Pancreas (tissue), 10 donors: ENCODE data around the gene TMEM131. TPM values are rescaled to one million over a fixed set of nuclear protein-coding genes. Genes with fewer than 3 reads are reported as not detected.
"Not testable (repeated sequence)": the region's sequence is repeated elsewhere in the genome, so short reads cannot be mapped to it uniquely, and the experiment has no call there.

Experiments
- ATAC-seq, 4 donors: fragments of 200-7000 bp; cut with Tn5 transposase; one replicate each; pipeline versions ENCODE4 v1.8.0 to v1.9.1; 2020; ENCODE audit warnings: mild to moderate bottlenecking in 4 of 4, moderate library complexity in 4 of 4
- DNase-seq, 6 donors: peaks; one replicate each; pipeline ENCODE4 v3.0.0-alpha.2; 2020
- FAIRE-seq: peaks from 2 replicates; lab custom pipeline; 2012; peaks lifted over from hg19 to GRCh38; lab: Jason Lieb, UNC
- H3K27ac ChIP-seq, 4 donors: fragments of 200-600 bp; sonication (generic); 1 replicate in 3 of 4; 2 replicates in 1 of 4; pipeline versions ENCODE4 v1.5.0 to v1.8.0; 2020
- H3K27me3 ChIP-seq, 4 donors: fragments of 200-600 bp; one replicate each; pipeline ENCODE4 v1.8.0; 2021
- H3K36me3 ChIP-seq, 3 donors: fragments of 200-600 bp; sonication (generic) in 1 of 3; one replicate each; pipeline versions ENCODE4 v1.5.0 to v1.8.0; 2020 to 2021
- H3K4me1 ChIP-seq, 3 donors: fragments of 200-600 bp; one replicate each; pipeline ENCODE4 v1.8.0; 2021
- H3K4me3 ChIP-seq, 4 donors: fragments of 200-600 bp; sonication (generic) in 2 of 4; one replicate each; pipeline versions ENCODE4 v1.5.0 to v1.8.0; 2020 to 2021
- H3K9me3 ChIP-seq, 4 donors: fragments of 200-600 bp; one replicate each; pipeline ENCODE4 v1.8.0; 2021
- CTCF ChIP-seq, 4 donors: fragments of 200-600 bp; sonication (generic) in 3 of 4; IDR thresholded peaks; one replicate each; pipeline versions ENCODE4 v1.5.0 to v1.8.0; 2021; ENCODE audit warnings: antibody characterized with exemption in 4 of 4
- WGBS, 2 donors: extraction: QIAGEN DNeasy Blood & Tissue Kit; methylation state at CpG; one replicate each; pipeline ENCODE4 v1.1.7; 2013; 5-methylcytosine and 5-hydroxymethylcytosine counted together
- intact Hi-C, 3 donors: fragments of 100-400 bp; cut with DNase I; formaldehyde crosslinking; loops; one replicate each; pipeline versions ENCODE4 v1.11.1 to v1.14.2; 2022
- polyA plus RNA-seq, 2 donors: library from polyadenylated mRNA; stranded (reverse); fragments of 200-250 nt; gene quantifications; one replicate each; pipeline ENCODE4 v1.2.3, GENCODE V29; 2013
- total RNA-seq, 6 donors: library from RNA; stranded (reverse); fragmentation: NEBNext Ultra II Directional in 4 of 6; extraction: Animal tissue kit (Norgen Biotek cat#: 25700) in 4 of 6; gene quantifications; one replicate each; pipeline versions ENCODE4 v1.2.1 to v1.2.4, GENCODE V29; 2021 to 2023
- donor health status: healthy with polysubstance abuse.
- donor health status: DM: no; HTN: no; CAD: no; lungs with moderate emphysema.
- donor health status: DM: no; HTN: no; CAD: no.
- donor health status: control.
- donor health status: control.
- donor health status: Bipolar disorder and iron deficiency.
- donor health status: DM: yes; HTN: yes; CAD: no.
- donor health status: DM: no; HTN: no; CAD: no.
- donor health status: DM: no; HTN: no; CAD: no.
- donor health status: DM: yes; HTN: yes; CAD: no.

The TMEM131 gene
- total and polyA plus RNA-seq, 8 donors = 8.1 to 26.5 (median 19.4) TPM

GRCh38 chr2:97900806-97901205 lies 94.9 kb downstream of the TMEM131 start:
- H3K27me3 ChIP-seq = no peaks in the 10 kb centered on the region
- intact Hi-C loops = no loop called here
- no peak for DNase-seq
- no peak overlapping the region for H3K27ac ChIP-seq
- no peaks in the 10 kb centered on the region for H3K36me3 ChIP-seq
- 69 to 92% methylated on average over 2 of the region's 2 CpGs for WGBS, 2 donors
- no peaks in the 10 kb centered on the region for H3K9me3 ChIP-seq
- H3K4me1 ChIP-seq = no peaks in the 10 kb centered on the region
- TF ChIP-seq CTCF (IDR thresholded peaks at IDR 0.05) = no peak
- no peak for FAIRE-seq
- ATAC-seq = no peak
- H3K4me3 ChIP-seq = no peak overlapping the region

GRCh38 chr2:97893042-97893441 lies 102.7 kb downstream of the TMEM131 start:
- H3K4me3 ChIP-seq, intact Hi-C loops, H3K36me3 ChIP-seq, H3K4me1 ChIP-seq, DNase-seq, H3K27ac ChIP-seq, H3K27me3 ChIP-seq, H3K9me3 ChIP-seq, ATAC-seq, FAIRE-seq: not testable (repeated sequence)
- WGBS, 2 donors = 96 to 99% methylated on average over 4 of the region's 4 CpGs

GRCh38 chr2:97891611-97892010 lies 104.1 kb downstream of the TMEM131 start:
- H3K9me3 ChIP-seq = no peaks in the 10 kb centered on the region
- ATAC-seq = no peak
- intact Hi-C loops = no loop called here
- no peak for FAIRE-seq
- DNase-seq = no peak
- H3K36me3 ChIP-seq = peaks cover 0 to 12% (median 8%) of the 10 kb centered on the region in 3 donors
- no peaks in the 10 kb centered on the region for H3K27me3 ChIP-seq
- no peak for TF ChIP-seq CTCF (IDR thresholded peaks at IDR 0.05)
- H3K27ac ChIP-seq = no peak overlapping the region
- no peak overlapping the region for H3K4me3 ChIP-seq
- H3K4me1 ChIP-seq = no peaks in the 10 kb centered on the region

GRCh38 chr2:97889156-97889555 lies 106.6 kb downstream of the TMEM131 start:
- WGBS, 2 donors = 93 to 97% methylated on average over 2 of the region's 2 CpGs
- no peak for TF ChIP-seq CTCF (IDR thresholded peaks at IDR 0.05)
- DNase-seq (no peak), ATAC-seq (no peak), FAIRE-seq (peak; percentile 5)
- Histone ChIP-seq H3K4me1 (no peaks in the 10 kb centered on the region), H3K27me3 (no peaks in the 10 kb centered on the region), H3K4me3 (no peak overlapping the region), H3K9me3 (peaks cover 0 to 6% (median 0%) of the 10 kb centered on the region in 4 donors), H3K27ac (no peak overlapping the region), H3K36me3 (peaks cover 0 to 15% (median 10%) of the 10 kb centered on the region in 3 donors)
- intact Hi-C loops = no loop called here

GRCh38 chr2:97885841-97886240 lies 109.9 kb downstream of the TMEM131 start:
- intact Hi-C loops = no loop called here
- peaks cover 0 to 5% (median 0%) of the 10 kb centered on the region in 3 donors for H3K4me1 ChIP-seq

More at GRCh38 chr2:97885841-97886240, 109.9 kb downstream of the TMEM131 start:
- Histone ChIP-seq H3K4me3 (no peak overlapping the region), H3K36me3 (peaks cover 0 to 15% (median 10%) of the 10 kb centered on the region in 3 donors), H3K9me3 (peaks cover 0 to 6% (median 0%) of the 10 kb centered on the region in 4 donors), H3K27ac (no peak overlapping the region), H3K27me3 (no peaks in the 10 kb centered on the region)
- FAIRE-seq (no peak), DNase-seq (no peak), ATAC-seq (no peak)
- no peak for TF ChIP-seq CTCF (IDR thresholded peaks at IDR 0.05)
